Measurements from ENCODE around the gene PRMT7.

PRMT7 gene

GRCh38 chr16:68363658-68364521, 53.1 kb downstream of the PRMT7 start:
- DNase-seq: no peak

DNA sequence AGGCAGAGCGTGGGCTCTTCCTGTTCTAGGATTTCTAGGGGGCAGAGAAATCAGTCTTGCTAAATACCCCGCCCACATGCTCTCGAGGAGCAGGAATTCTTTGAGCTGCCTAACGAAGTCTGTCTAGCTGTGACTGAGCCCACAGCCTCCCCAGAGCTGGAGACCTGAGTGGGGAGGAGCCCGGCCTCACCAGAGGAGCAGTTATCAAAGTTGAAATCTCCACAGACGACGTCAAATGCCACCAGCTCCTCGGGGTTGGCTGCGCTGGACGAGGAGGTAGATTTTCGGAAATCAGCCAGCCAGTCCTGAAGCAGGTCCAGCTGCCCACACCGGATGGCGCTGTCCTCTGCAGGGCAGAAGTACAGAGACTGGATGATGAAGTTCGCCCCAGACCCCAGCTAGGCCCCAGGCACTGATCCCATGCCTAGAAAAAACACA, 53.8 kb downstream of the PRMT7 start:
- no peak for DNase-seq

GRCh38 chr16:68365167-68365817, 54.5 kb downstream of the PRMT7 start:
- no peak for DNase-seq

DNA sequence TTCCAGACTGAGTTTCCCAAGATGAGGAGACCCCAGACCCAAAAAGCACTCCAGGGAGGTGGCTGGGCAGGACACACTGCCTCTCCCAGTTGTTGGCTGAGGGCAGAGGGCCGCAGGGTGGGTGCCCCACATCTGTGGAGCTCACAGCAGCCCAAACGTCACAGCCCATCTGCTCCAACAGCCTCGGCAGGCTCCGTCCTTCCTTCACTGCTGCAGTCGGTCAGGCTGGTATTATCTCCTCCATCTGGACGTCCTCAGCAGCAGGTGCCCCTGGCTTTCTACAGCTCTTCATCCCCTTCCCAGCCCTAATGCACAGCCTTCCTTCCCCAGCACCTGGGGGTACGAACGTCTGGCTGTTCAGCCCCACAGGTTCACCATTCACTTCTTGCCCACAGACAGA, 55.2 kb downstream of the PRMT7 start:
- no peak for DNase-seq

DNA sequence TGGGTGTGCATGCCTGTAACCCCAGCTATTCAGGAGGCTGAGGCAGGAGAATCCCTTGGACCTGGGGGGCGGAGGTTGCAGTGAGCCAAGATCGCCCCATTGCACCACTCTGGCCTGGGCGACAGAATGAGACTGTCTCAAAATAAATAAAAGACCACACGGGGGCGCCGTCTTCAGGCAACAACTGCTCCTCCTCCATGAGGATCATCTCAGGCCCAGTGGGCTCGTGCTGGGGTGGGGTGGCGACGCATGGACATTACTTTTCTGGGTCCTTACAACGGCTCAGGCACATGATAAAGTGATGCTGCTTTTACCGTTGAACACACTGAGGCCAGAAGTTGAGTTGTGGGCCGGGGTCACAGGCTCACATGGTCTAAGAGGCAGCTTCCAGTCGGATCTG, 56.2 kb downstream of the PRMT7 start:
- DNase-seq: peak; percentile 17

- DNase-seq: no peak
Measured at GRCh38 chr16:68367440-68367839, 56.6 kb downstream of the PRMT7 start.

- DNase-seq: no peak
Measured at GRCh38 chr16:68367891-68368290, 57.1 kb downstream of the PRMT7 start.

- DNase-seq: no peak
Measured at GRCh38 chr16:68368301-68368888, 57.6 kb downstream of the PRMT7 start.

- DNase-seq: no peak
Measured at GRCh38 chr16:68369168-68369567, 58.3 kb downstream of the PRMT7 start.

DNA sequence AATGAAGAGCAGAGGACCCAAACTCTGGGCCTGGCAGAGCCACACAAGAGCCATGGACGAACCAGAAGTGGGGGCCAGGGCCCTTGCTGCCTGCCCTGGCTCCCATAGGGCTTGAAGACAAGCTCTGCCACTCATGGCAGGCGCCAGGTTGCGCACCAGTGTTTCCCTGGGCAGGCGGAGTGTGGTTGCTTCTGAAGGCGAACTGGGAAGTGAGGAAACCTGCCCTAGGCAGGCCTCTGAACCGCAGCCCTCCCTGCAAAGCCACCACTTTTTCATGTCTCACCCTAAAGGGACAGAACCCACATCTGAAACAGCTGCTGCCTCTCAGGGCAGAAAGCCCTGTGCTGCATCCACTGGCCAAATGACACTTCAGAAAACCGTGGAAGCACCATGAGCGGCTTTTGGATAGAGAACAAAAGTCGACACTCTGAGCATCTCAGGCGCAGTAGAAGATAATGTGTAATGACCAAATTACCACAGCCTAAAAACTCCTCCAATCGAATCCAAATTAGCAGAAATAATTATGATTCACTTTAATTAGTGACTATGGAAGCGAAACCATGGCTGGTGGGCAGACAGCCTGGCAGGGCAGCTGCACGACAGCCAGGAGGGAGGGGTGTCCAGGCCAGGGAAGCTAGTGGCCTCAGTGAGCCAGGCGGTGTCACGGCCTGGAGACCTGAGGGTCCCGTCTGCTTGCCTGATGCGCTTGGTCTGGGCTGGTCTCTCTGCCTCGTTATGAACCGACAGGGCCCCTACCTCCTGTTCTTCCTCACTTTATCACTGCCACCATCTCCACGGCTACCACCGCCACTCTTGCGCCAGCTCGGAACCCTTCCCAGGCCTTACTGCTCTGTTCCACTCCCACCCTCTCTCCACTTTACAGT, 59.1 kb downstream of the PRMT7 start:
- DNase-seq: no peak

DNA sequence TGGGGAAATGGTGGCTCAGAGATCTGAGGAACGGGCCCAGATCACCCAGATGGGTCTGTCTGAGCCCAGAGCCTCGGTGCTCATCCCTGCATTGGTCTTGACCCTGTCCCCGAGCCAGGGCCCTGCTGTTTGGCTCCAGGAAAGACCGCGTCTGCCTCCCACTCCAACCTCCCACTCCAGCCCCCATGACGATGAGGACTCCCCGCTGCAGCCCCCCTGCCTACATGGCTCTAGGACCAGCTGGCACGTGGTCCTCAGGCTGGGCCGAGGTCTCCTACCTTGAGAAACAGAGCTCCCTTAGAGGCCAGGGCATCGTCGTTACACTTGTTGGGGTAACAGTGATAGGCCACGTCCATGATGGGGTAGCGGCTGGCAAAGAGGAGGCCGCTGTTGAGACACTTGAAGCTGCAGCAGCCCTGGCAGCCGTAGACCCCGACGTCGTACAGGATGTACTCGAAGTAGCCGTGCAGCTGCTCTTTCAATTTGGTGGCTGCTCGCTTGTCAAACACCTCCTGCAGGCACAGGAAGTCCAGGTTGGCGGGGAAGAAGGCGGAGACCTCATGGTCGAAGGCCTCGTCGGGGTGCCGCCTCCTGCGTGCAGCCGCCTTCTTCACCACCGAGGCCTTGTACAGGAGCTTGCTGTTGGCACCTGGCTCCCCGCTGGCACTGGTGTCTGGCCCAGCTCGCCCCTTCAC, 59.9 kb downstream of the PRMT7 start:
- DNase-seq: no peak

DNA sequence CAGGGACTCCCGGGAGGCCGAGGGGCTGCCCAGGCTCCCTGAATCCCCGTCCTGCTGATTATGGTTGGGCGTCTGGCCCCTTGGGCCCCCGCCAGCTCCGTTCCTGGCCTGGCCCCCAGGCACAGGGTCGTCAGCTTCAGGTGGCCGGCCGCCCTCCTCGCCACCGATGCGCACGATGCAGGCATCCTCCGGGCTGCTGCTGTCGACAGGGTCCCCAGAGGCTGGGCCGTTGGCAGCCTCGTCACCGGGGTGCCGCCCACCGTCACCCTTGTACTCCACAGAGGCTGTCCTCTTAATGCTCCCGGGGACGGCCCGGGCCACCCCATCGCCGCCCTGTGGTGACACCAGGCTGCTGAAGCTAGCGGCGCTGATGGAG, 60.4 kb downstream of the PRMT7 start:
- DNase-seq: no peak

DNA sequence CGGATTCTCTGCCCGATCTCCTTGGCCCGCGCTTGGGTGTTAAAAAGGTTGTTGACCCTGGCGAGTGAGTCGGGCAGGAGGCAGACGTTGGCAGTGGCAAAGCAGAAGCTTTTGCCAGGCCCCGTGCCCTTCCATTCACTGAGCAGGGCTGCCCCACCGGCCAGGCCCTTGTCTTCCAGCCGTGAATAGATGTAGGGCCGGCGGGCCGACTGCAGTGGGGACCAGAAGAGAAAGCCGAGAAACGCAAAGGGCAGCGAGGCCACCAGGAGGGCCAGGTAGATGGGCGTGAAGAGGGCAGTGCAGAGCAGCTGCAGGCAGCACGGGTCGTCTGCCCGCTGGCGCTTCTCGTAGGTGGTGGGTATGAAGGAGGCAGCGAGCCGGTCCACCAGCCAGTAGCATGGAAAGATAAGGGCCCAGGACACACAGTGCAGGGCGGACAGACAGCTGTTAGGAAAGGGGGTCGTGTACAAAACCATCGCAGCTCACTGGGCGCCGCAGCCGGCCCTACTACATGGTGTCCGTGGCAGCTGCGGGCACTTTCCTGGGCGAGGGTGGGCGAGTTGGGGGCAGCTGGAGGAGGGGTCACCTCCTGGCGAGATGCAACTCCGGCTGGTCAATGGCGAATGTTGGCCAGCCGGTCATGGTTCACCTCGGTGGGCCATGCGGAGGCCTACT, 61.0 kb downstream of the PRMT7 start:
- DNase-seq: no peak

GRCh38 chr16:68372381-68372720, 61.5 kb downstream of the PRMT7 start:
- no peak for DNase-seq

- DNase-seq: no peak
Measured at GRCh38 chr16:68372806-68373205, 62.0 kb downstream of the PRMT7 start.

GRCh38 chr16:68373528-68374245, 62.9 kb downstream of the PRMT7 start:
- DNase-seq: no peak

DNA sequence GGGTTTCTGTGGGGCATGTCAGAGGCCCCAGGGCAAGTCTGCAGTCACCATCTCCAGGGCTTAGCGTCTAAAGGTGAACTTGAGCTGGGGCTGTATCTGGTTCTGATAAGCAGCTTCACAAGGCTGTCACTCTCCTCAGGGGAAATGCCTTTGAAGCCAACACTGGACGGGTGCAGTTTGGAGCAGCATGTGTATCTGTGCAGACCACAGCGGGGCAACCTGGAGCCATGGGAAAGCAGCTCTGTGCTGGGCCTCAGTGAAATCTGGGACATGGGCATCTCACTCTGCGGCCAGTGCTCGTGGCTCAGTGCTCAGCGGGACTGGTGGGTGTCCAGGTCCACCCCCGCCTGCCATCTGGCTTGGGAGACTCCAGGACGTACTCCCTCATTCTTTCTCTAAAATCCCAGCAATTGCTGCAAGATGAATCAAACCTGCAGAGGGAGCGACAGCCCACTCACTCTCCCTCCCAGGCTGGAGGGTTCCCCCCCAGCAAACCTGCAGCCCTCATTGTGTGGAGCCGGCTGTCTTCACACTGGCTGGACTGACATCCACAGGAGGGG, 63.5 kb downstream of the PRMT7 start:
- no peak for DNase-seq

- no peak for DNase-seq
Measured at GRCh38 chr16:68374961-68375660, 64.3 kb downstream of the PRMT7 start.

- no peak for DNase-seq
Measured at GRCh38 chr16:68375801-68376536, 65.2 kb downstream of the PRMT7 start.

Data from fibroblast of skin of abdomen (primary cell).